HG02678 (cell line): ENCODE results near the gene SMIM1.

ENCODE experiments used
- ATAC-seq: cut with Tn5 transposase; IDR thresholded peaks from one replicate; pipeline ENCODE4 v1.9.1; 2021; ENCODE audit warnings: mild to moderate bottlenecking, moderate library complexity; ENCODE audit not compliant: unreplicated experiment

SMIM1 gene

DNA sequence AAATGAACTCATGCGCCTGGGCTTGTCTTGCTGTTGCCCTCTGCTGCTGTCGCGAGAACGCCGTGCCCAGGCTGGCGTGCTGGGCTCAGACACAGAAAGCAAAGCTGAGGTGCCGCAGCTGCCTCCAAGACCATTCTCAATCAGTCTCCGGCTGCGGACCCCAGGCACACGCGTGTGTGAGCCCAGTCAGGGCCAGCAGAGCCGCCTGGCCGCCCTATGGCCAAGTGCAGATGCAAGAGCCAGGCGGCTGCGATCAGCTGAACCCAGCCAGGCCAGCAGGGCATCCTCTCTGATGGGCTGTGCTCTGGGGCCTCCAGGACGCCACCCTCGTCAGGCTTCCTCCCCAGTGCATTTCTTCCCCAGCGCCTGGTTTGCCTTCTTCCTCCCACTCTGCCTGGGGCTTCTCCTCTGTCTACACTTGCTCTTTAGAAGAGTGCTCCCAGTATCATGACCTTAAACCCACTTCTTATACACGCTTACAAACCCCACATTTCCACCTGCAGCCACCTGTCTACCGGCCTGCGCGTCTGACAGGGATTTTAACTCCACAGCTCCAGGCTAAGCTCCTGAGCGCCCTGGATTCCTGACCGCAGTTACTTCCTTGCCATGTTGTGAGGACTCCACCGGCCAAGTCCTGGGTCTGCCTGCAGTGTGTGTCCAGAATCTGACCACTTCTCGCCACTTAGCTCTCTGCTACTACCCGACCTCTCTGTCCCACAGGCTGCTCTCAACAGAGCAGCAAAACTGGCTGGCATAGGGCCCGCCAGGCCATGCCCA, 45.5 kb downstream of the SMIM1 start:
- no peak for ATAC-seq

DNA sequence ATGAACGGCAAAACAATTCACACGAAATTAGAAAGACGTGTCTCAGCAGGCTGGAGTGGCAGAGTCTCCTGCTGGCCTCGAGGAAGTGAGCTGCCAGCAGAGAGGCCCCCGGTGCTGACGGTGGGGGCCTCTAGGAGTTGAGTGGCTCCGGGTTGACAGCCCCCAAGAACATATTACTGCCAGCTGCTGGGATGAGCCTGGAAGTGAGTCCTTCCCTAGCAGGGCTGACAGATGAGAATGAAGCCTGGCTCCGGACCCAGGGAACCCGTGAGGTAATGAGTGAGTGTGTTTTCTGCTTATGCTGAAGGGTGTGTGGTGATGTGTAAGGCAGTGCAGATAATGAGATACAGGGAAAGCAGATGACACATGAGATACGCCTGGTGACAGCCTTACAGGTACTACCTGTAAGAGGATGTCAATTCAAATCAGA, 47.2 kb downstream of the SMIM1 start:
- ATAC-seq, result no peak

DNA sequence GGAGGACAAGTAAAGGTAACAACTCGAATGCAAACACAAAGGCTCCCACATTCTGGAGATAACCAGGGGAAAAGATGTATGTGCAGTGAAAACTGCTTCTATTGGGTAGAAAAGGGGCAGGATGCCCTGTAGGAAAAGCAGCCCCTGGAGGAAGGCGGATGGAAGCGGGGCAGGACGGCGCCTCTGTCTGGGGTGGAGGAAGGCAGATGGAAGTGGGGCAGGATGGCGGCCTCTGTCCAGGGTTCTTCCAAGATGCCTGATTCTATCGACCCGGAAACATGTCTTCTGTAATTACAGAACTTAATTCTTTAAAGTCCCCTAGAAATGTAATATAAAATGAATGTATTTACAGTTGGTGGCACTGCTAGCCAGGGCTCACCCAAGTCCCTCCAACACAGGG, 47.8 kb downstream of the SMIM1 start:
- no peak for ATAC-seq

DNA sequence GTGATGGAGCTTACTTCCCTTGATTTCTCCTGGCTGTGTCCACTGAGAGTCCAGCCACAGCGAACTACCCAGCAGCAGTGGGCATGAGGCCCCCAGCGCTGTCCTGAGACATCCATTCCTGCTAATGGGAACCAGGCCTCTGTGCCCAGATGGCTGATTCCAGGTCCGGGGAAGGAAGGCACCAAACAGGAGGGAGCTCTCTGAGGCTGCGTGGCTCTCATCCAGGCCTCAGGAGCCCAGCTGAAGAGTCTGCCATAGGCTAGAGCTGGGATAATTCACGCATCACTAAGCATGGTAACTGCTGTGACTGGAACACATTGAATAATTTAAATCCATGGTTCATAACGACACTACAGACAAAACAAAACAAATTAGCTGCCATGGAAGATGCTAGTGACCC, 48.5 kb downstream of the SMIM1 start:
- ATAC-seq, result no peak

GRCh38 chr1:3821447-3821846, 48.9 kb downstream of the SMIM1 start:
- no peak for ATAC-seq

DNA sequence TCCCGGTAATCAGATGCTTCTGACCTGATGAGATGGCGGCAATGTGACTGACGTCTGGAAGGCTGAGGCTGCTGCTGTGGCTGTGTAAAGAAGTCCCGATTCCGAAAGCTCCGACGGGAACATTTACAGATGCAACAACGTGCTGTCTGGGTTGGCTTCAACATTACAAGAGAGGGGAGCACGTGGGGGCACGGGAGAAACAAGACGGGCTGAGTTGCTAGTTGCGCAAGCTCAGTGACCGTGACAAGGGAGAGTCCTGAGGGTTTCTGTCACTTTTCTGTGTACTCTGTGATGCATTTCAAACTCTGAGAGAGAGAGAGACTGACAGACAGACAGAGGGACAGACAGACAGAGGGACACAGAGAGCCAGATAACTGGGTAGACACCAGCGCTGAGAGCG, 49.4 kb downstream of the SMIM1 start:
- ATAC-seq, result no peak

GRCh38 chr1:3822421-3822820, 49.9 kb downstream of the SMIM1 start:
- ATAC-seq, result no peak

DNA sequence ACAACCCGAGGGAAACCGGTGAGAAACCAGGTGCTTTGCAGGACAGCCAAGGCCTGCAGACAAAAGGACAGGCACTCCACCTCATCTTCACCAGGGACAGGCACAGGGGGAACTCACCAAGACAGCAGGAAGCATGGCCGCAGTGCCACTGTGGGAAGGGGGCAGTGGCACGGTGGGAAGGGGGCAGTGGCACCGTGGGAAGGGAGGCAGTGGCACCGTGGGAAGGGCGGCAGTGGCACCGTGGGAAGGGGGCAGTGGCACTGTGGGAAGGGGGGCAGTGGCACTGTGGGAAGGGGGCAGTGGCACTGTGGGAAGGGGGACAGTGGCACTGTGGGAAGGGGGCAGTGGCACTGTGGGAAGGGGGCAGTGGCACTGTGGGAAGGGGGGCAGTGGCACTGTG, 52.1 kb downstream of the SMIM1 start:
- ATAC-seq, result no peak

GRCh38 chr1:3825356-3825755, 52.8 kb downstream of the SMIM1 start:
- ATAC-seq, result no peak
